HG03558 (cell line): ENCODE measurements around the gene FAM184A.

ENCODE experiments used
- ATAC-seq: cut with Tn5 transposase; IDR thresholded peaks from one replicate; pipeline ENCODE4 v1.9.1; 2021; ENCODE audit warnings: moderate number of reproducible peaks; ENCODE audit not compliant: unreplicated experiment; ENCODE audit errors: extremely low read depth

FAM184A gene

GRCh38 chr6:118974790-118975189 is 103.7 kb downstream of the FAM184A start:
- ATAC-seq = no peak

GRCh38 chr6:118971682-118972081 is 106.8 kb downstream of the FAM184A start:
- no peak for ATAC-seq

GRCh38 chr6:118970866-118971265 is 107.6 kb downstream of the FAM184A start:
- ATAC-seq = no peak

GRCh38 chr6:118968416-118968815 is 110.0 kb downstream of the FAM184A start:
- no peak for ATAC-seq

- ATAC-seq = no peak
Observed at GRCh38 chr6:118967239-118967638, 111.2 kb downstream of the FAM184A start.

GRCh38 chr6:118965843-118966370 is 112.6 kb downstream of the FAM184A start:
- ATAC-seq = no peak

GRCh38 chr6:118965371-118965770 is 113.1 kb downstream of the FAM184A start:
- no peak for ATAC-seq

GRCh38 chr6:118963003-118963402 is 115.5 kb downstream of the FAM184A start:
- no peak for ATAC-seq

- no peak for ATAC-seq
Observed at GRCh38 chr6:118959903-118960302, 118.6 kb downstream of the FAM184A start.

GRCh38 chr6:118953391-118953790 is 125.1 kb downstream of the FAM184A start:
- ATAC-seq = no peak

GRCh38 chr6:118952683-118953082 is 125.8 kb downstream of the FAM184A start:
- ATAC-seq = no peak

GRCh38 chr6:118945217-118945616 is 133.2 kb downstream of the FAM184A start:
- ATAC-seq = no peak

GRCh38 chr6:118940770-118941169 is 137.7 kb downstream of the FAM184A start:
- ATAC-seq = no peak

GRCh38 chr6:118939683-118940082 is 138.8 kb downstream of the FAM184A start:
- no peak for ATAC-seq

- no peak for ATAC-seq
Observed at GRCh38 chr6:118935978-118936703, 142.3 kb downstream of the FAM184A start.

GRCh38 chr6:118935331-118935668 is 143.2 kb downstream of the FAM184A start:
- ATAC-seq = no peak

- ATAC-seq = peak; percentile 92
Observed at GRCh38 chr6:118934461-118935330, 143.8 kb downstream of the FAM184A start, which contains the start of gene MCM9. Gene MCM9, minus strand, starts transcription at chr6:118935159. Its CDS starts 3,436 bp downstream, at chr6:118931723.

- no peak for ATAC-seq
Observed at GRCh38 chr6:118933855-118934460, 144.5 kb downstream of the FAM184A start.

GRCh38 chr6:118932421-118932820 is 146.0 kb downstream of the FAM184A start:
- no peak for ATAC-seq

- ATAC-seq = no peak
Observed at GRCh38 chr6:118931436-118931835, 147.0 kb downstream of the FAM184A start.

GRCh38 chr6:118930680-118931079 is 147.8 kb downstream of the FAM184A start:
- ATAC-seq = no peak
